GM23338 (cell line): ENCODE measurements around the gene PANK4. TPM values are rescaled to one million over a fixed set of nuclear protein-coding genes. Genes with fewer than 3 reads are reported as not detected.

Source experiments
- ATAC-seq: fragments of 200-7000 bp; cut with Tn5 transposase; 3 replicates; pipeline ENCODE4 v1.9.1; 2020
- DNase-seq: peaks from one replicate; pipeline ENCODE4 v3.0.0-alpha.2; 2015; ENCODE audit warnings: low spot score
- H2AFZ ChIP-seq: fragments of 200-600 bp; sonication (generic); 2 replicates; pipeline ENCODE4 v1.8.0; 2016; ENCODE audit warnings: antibody characterized with exemption, mild to moderate bottlenecking, moderate library complexity
- H3F3A ChIP-seq: fragments of 200-600 bp; sonication (generic); replicated peaks from 2 replicates; pipeline ENCODE4 v1.8.0; 2017; ENCODE audit warnings: antibody characterized with exemption, mixed run types, low read depth
- H3K27ac ChIP-seq: fragments of 200-600 bp; sonication (generic); 2 replicates; pipeline ENCODE4 v1.6.1; 2016; ENCODE audit warnings: low read depth
- H3K27me3 ChIP-seq: fragments of 200-600 bp; sonication (generic); 2 replicates; pipeline ENCODE4 v1.8.0; 2016; ENCODE audit warnings: mild to moderate bottlenecking, mixed run types, moderate library complexity; ENCODE audit not compliant: insufficient read depth
- H3K36me3 ChIP-seq: fragments of 200-600 bp; sonication (generic); 2 replicates; pipeline ENCODE4 v1.8.0; 2016; ENCODE audit warnings: mild to moderate bottlenecking; ENCODE audit not compliant: insufficient read depth
- H3K4me1 ChIP-seq: fragments of 200-600 bp; sonication (generic); 2 replicates; pipeline ENCODE4 v1.8.0; 2016; ENCODE audit warnings: mild to moderate bottlenecking, moderate library complexity; ENCODE audit not compliant: insufficient read depth
- H3K4me2 ChIP-seq: fragments of 200-600 bp; sonication (generic); 2 replicates; pipeline ENCODE4 v1.7.1; 2017; ENCODE audit warnings: mixed run types
- H3K4me3 ChIP-seq: fragments of 200-600 bp; sonication (generic); 2 replicates; pipeline ENCODE4 v1.6.1; 2016; ENCODE audit warnings: mixed run types
- H3K79me2 ChIP-seq: fragments of 200-600 bp; sonication (generic); replicated peaks from 2 replicates; pipeline ENCODE4 v1.8.0; 2017; ENCODE audit warnings: mild to moderate bottlenecking; ENCODE audit not compliant: insufficient read depth
- H3K9me2 ChIP-seq: fragments of 200-600 bp; sonication (generic); 2 replicates; pipeline ENCODE4 v1.8.0; 2017; ENCODE audit not compliant: insufficient read depth
- H4K20me1 ChIP-seq: fragments of 200-600 bp; sonication (generic); replicated peaks from 2 replicates; pipeline ENCODE4 v1.8.0; 2017; ENCODE audit warnings: mild to moderate bottlenecking; ENCODE audit not compliant: insufficient read depth
- H3K27ac Mint-ChIP-seq: 2 replicates; pipeline ENCODE4 v1.8.0; 2020; ENCODE audit warnings: inconsistent platforms, mild to moderate bottlenecking, moderate library complexity, mixed read lengths
- H3K27me3 Mint-ChIP-seq: 3 replicates; pipeline ENCODE4 v1.8.0; 2022; ENCODE audit warnings: low read depth, mild to moderate bottlenecking, moderate library complexity, mixed read lengths, inconsistent platforms; ENCODE audit not compliant: insufficient read depth, poor library complexity
- H3K36me3 Mint-ChIP-seq: 3 replicates; pipeline ENCODE4 v1.8.0; 2021; ENCODE audit warnings: low read depth, mild to moderate bottlenecking, inconsistent platforms, moderate library complexity, mixed read lengths
- H3K4me1 Mint-ChIP-seq: 3 replicates; pipeline ENCODE4 v1.8.0; 2020; ENCODE audit warnings: mild to moderate bottlenecking, inconsistent platforms, mixed read lengths
- H3K4me3 Mint-ChIP-seq: 3 replicates; pipeline ENCODE4 v1.8.0; 2021; ENCODE audit warnings: moderate library complexity, mild to moderate bottlenecking, inconsistent platforms, mixed read lengths
- H3K9me3 Mint-ChIP-seq: 3 replicates; pipeline ENCODE4 v1.8.0; 2020; ENCODE audit warnings: moderate library complexity, mild to moderate bottlenecking, inconsistent platforms, mixed read lengths
- CREB1 ChIP-seq: fragments of 250-450 bp; sonication (Bioruptor Pico); IDR thresholded peaks from 2 replicates; pipeline ENCODE4 v1.5.0; 2020; ENCODE audit warnings: low read depth, mild to moderate bottlenecking, moderate library complexity
- CTCF ChIP-seq, 2 experiments: fragments of 200-600 bp in 1 of 2; sonication (generic) in 1 of 2; conservative IDR thresholded peaks; 2 replicates each; pipeline versions ENCODE4 v1.5.1 to v1.6.1; 2016 to 2017; ENCODE audit warnings: antibody characterized with exemption in 2 of 2, low read depth in 2 of 2, mild to moderate bottlenecking in 2 of 2, moderate library complexity in 1 of 2
- ETS1 ChIP-seq: IDR thresholded peaks from 2 replicates; pipeline ENCODE4 v1.6.1; 2016; ENCODE audit warnings: antibody characterized with exemption
- EZH2phosphoT487 ChIP-seq: fragments of 200-600 bp; sonication (generic); IDR thresholded peaks from one replicate; pipeline ENCODE4 v1.8.1; 2018; ENCODE audit warnings: antibody characterized with exemption; ENCODE audit not compliant: unreplicated experiment
- JUNB ChIP-seq: IDR thresholded peaks from one replicate; pipeline ENCODE4 v1.6.1; 2016; ENCODE audit warnings: antibody characterized with exemption; ENCODE audit not compliant: unreplicated experiment
- POLR2AphosphoS5 ChIP-seq: IDR thresholded peaks from 2 replicates; pipeline ENCODE4 v1.6.1; 2016; ENCODE audit warnings: antibody characterized with exemption, low read depth
- REST ChIP-seq: IDR thresholded peaks from one replicate; pipeline ENCODE4 v1.6.1; 2018; ENCODE audit warnings: antibody characterized with exemption; ENCODE audit not compliant: unreplicated experiment
- ZNF114 ChIP-seq: fragments of 250-450 bp; sonication (Bioruptor Pico); IDR thresholded peaks from 2 replicates; pipeline ENCODE4 v1.5.0; 2020; ENCODE audit warnings: mild to moderate bottlenecking, moderate library complexity
- ZNF331 ChIP-seq: fragments of 250-450 bp; sonication (Bioruptor Pico); IDR thresholded peaks from 2 replicates; pipeline ENCODE4 v1.5.0; 2020; ENCODE audit warnings: low read depth, mild to moderate bottlenecking, moderate library complexity
- ZNF462 ChIP-seq: fragments of 250-450 bp; sonication (Bioruptor Pico); IDR thresholded peaks from 2 replicates; pipeline ENCODE4 v1.5.0; 2020; ENCODE audit warnings: mild to moderate bottlenecking, moderate library complexity
- polyA plus RNA-seq: library from polyadenylated mRNA; unstranded; fragments of >200 nt; fragmentation: Nextera tagmentation; extraction: Ambion mirVana; gene quantifications from 2 replicates; pipeline ENCODE4 v1.2.1, GENCODE V29; 2016
- total RNA-seq: library from RNA; depleted of rRNA; stranded (reverse); fragments of >200 nt; shearing (Covaris generic); gene quantifications from 2 replicates; pipeline ENCODE4 v1.2.3, GENCODE V29; 2014

Gene PANK4
- total and polyA plus RNA-seq, 2 experiments from 2014 or later, result 25.8 to 43.7 TPM

DNA sequence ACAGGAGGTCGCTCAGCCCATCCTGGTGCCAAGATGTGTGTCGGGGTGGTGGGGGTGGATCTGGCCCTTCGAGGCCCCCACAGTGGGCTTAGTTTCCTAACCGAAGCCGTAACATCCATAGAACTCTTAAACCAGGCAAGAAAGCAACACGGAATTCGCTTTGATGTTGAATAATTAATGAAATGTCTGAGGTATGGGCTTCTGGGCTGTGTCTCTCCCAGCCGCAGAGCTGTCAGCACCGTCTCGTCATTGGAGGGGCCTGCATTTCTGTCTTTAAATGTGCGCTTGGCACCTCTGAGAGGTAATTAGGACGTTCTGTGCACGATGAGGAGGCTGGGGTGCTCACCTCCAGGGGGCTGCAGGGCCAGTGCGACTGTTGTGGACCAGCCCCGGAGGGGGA, 63.6 kb downstream of the PANK4 start:
- DNase-seq, result no peak
- H3K36me3 Mint-ChIP-seq, result no peaks in the 10 kb centered on the region

More for the DNA sequence above, 63.6 kb downstream of the PANK4 start:
- Histone ChIP-seq H3K79me2 (no peaks in the 10 kb centered on the region), H3K27ac (no peak overlapping the region), H3K4me2 (no peak overlapping the region), H2AFZ (no peak overlapping the region), H3K27me3 (no peaks in the 10 kb centered on the region), H3K36me3 (no peaks in the 10 kb centered on the region), H3K4me3 (no peak overlapping the region), H3K9me2 (no peaks in the 10 kb centered on the region), H3F3A (no peaks in the 10 kb centered on the region), H3K4me1 (no peaks in the 10 kb centered on the region), H4K20me1 (no peaks in the 10 kb centered on the region)
- no peak overlapping the region for H3K27ac Mint-ChIP-seq
- no peak overlapping the region for H3K4me3 Mint-ChIP-seq
- ATAC-seq, result no peak
- TF ChIP-seq ETS1, result no peak
- no peak for TF ChIP-seq REST
- no peak for TF ChIP-seq ZNF114 (CRISPR knock-in tag)
- TF ChIP-seq JUNB, result no peak
- TF ChIP-seq ZNF462 (CRISPR knock-in tag), result no peak
- no peak for TF ChIP-seq POLR2AphosphoS5
- TF ChIP-seq EZH2phosphoT487, result no peak
- no peak for TF ChIP-seq CREB1
- no peak for TF ChIP-seq ZNF331 (CRISPR knock-in tag)
- no peak for TF ChIP-seq CTCF (conservative IDR thresholded peaks at IDR 0.05; ENCODE audit: low read depth in 2 of 2)
- H3K9me3 Mint-ChIP-seq, result no peaks in the 10 kb centered on the region
- H3K4me1 Mint-ChIP-seq, result no peaks in the 10 kb centered on the region
- H3K27me3 Mint-ChIP-seq, result peaks cover 2% of the 10 kb centered on the region
